Neural cell (in vitro differentiated cells): Measurements from ENCODE around the gene PANK1.

Experiments
- CTCF ChIP-seq: fragments of 450-650 bp; IDR thresholded peaks from 2 replicates; pipeline ENCODE4 v1.5.1; 2014; ENCODE audit warnings: antibody characterized with exemption, mild to moderate bottlenecking, moderate library complexity; ENCODE audit not compliant: poor library complexity, severe bottlenecking
- EP300 ChIP-seq: fragments of 450-650 bp; conservative IDR thresholded peaks from 2 replicates; pipeline ENCODE4 v1.6.1; 2014; ENCODE audit warnings: antibody characterized with exemption, mild to moderate bottlenecking, moderate library complexity; ENCODE audit not compliant: poor library complexity, severe bottlenecking
- EZH2 ChIP-seq: fragments of 200-600, 300-800 bp; shearing (Covaris generic), sonication (generic); IDR thresholded peaks from 2 replicates; pipeline ENCODE4 v1.6.1; 2014; ENCODE audit warnings: antibody characterized with exemption, low read length, borderline replicate concordance, mild to moderate bottlenecking; ENCODE audit not compliant: insufficient read depth, poor library complexity, severe bottlenecking
- POLR2AphosphoS5 ChIP-seq: IDR thresholded peaks from 2 replicates; pipeline ENCODE4 v1.6.1; 2012
- SMC3 ChIP-seq: fragments of 450-650 bp; conservative IDR thresholded peaks from 2 replicates; pipeline ENCODE4 v1.6.1; 2014; ENCODE audit warnings: antibody characterized with exemption, mild to moderate bottlenecking, moderate library complexity; ENCODE audit not compliant: poor library complexity
- TAF1 ChIP-seq: IDR thresholded peaks from 2 replicates; pipeline ENCODE4 v1.6.1; 2012; ENCODE audit warnings: low read depth

GRCh38 chr10:89576022-89576421 lies 69.0 kb downstream of the PANK1 start:
- no peak for TF ChIP-seq SMC3
- no peak for TF ChIP-seq CTCF
- no peak for TF ChIP-seq POLR2AphosphoS5
- TF ChIP-seq TAF1, result no peak
- TF ChIP-seq EZH2, result no peak
- no peak for TF ChIP-seq EP300
